ENCODE data around the gene SMIM12.
A peak's percentile ranks its signal among the peaks of the same experiment; 100 is the strongest.

Gene SMIM12, protein sequence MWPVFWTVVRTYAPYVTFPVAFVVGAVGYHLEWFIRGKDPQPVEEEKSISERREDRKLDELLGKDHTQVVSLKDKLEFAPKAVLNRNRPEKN

DNA sequence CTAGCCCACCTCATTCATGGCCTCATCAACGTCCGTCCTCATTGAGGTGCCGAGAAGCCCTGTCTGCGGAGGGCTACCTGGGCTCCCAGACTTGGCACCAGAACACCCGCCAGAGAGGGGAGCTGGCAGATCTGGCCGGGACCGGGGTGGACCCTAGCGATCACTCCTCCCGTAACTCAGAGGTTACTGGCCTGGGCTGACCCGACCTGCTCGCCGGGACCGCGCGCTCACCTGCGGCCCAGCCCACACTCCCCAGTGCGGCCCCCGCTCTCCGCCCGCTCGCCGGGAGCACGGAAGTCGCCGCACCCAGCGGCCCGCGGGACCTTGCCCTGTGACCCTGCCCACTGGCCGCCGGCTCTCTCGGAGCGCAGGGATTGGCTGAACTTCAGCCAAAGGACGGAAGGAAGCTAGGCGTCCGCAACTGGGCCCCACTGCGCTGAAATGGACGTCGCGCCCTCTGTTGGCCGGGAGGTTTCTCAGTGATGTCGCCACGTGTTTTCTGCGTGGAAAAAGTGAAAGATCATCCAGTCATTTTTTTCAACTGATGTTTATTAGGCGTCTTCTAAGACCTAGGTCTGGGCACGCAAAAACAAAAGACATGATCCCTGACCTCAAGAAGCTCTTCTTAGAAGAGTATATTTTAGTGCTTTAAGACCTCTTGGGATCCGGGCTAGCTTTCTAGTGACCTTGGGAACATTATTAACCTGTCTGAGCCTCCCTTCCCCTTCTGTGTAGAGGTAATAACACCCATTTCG, at the start of gene SMIM12:
Gene SMIM12, minus strand, starts transcription at position 304 of the 755 bp plus-strand sequence. CDS start 3,772 bp downstream, outside the sequence.
- FAIRE-seq, result peak; percentile 66

- FAIRE-seq, result no peak
Observed at GRCh38 chr1:34908369-34908768, 48.8 kb upstream of the SMIM12 start.

DNA sequence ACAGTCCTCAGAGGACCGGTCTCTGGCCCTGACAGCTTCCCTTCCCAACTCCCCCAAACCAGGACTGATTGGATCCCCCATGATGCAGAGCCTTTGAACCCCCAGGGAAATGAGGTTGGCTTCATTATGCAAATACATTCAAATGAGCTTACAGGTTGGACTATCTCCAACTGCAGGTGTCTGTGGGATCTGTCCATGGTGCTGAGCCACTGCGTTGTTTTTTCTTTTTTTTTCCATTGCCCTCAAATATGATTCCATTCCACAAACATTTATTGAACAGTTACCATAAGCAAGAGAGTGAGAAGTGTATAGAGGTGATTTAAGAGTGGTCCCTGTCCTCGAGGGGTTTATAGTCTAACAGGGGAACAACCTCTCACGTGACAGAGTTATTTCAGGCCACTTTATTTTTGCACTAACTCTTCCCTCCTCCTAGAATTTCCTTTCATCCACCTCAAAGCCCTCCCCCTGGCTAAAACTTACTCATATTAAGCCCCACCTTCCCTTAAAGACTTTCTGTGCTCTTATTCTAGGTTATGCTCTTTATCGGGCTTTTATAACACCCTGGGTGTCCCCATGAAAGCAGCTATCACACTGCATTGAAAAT, 48.0 kb upstream of the SMIM12 start:
- FAIRE-seq, result no peak

- no peak for FAIRE-seq
Observed at GRCh38 chr1:34906756-34907155, 47.2 kb upstream of the SMIM12 start.

- no peak for FAIRE-seq
Observed at GRCh38 chr1:34906222-34906621, 46.7 kb upstream of the SMIM12 start.

DNA sequence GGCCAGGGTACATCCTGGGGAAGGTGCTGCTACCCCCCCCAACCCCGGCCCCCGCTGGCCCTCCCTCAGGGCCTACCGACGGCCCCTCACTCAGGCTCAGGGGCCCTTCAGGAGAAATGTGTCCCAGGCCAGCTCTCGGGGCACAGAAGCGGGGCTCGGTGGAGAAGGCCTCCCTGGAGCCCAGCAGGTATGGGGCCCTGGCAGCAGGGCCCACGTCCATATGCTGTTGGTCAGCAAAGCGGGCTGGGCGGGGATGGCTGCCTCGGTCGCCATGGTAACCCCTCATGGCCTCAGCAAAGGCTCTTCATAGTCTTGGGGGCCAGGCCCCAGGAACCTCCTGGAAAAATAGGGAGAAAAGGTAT, 45.5 kb upstream of the SMIM12 start:
- no peak for FAIRE-seq

DNA sequence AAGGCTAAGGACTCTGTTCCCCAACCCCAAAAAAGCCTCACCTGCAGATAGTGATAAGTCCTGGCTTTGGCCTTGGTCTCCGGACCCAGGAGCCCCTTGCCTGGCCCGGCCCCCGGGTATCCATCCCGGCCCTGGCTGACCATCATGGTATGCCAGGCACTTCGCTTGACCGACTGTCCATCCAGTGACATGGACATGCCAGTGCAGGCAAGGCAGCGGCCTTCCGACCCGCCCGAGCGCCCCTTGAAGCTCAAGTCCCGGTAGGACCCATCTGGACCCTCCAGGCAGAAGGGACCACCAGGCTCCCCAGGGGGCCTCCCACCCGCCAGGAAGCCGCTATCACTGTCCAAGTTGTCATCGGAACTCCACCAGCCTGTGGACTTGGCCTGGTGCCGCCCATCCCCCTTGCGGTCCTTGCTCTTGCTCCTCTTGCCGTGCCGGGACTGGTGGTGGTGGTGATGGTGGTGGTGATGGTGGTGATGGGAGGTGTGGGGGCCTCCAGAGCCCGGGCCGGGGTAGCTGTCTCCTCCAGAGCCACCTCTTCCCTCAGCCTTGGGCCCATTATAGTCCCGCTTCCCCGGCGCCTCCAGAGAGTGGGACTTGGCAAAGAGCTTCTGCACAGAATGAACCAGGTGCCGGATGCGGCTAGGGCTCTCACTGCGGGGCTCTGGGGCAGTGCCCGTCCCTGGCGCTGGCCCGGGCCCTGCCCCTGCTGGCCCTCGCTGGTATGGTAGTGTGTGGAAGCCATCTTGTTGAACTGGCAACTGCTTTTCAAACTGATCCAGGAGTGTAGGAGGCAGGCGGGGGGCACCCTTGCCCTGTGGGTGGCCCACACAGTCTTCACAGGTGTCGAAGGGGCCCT, 44.9 kb upstream of the SMIM12 start:
- FAIRE-seq, result no peak

- no peak for FAIRE-seq
Observed at GRCh38 chr1:34901919-34902318, 42.4 kb upstream of the SMIM12 start.

- FAIRE-seq, result no peak
Observed at GRCh38 chr1:34900775-34901502, 41.4 kb upstream of the SMIM12 start.

GRCh38 chr1:34899906-34900305, 40.4 kb upstream of the SMIM12 start:
- FAIRE-seq, result no peak

DNA sequence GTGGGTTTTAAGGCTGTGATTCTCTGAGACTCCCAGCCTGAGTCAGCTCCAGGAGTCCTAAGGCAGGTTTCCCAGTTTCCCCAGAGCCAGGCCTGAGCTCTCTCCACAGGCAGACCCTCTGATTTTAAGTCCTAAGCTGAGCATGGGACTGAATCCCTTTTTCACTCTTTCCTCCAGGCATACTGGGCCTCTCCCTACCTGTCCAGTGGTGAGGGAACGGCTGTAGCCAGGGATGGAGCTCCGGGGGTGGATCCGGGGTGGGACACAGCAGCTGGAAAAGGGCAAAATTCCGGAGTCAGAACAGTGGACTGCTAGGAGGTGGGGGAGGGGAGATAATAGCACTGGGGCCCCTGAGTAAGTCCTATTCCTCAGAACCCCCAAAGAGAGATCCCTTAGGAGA, 39.9 kb upstream of the SMIM12 start:
- no peak for FAIRE-seq

GRCh38 chr1:34898330-34898761, 38.8 kb upstream of the SMIM12 start:
- no peak for FAIRE-seq

DNA sequence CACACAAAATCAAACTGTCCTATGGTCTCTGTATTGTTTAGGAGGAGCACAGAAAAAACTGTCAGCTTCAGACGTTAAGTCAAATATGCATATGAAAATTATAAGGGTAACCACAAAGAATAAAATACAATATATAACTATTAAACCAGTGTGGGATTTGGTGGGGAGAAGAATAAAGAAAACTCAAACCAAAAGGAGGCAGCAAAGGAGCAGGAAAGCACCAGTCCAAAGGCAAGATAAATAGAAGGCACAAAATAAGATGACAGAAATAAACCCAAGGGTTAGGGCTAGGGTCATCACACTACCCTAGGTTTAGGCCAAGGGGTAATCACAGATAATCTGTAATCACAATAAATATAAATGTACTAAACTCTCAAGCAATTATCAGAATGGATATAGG, 37.1 kb upstream of the SMIM12 start:
- no peak for FAIRE-seq

- FAIRE-seq, result no peak
Observed at GRCh38 chr1:34889705-34890104, 30.2 kb upstream of the SMIM12 start.

DNA sequence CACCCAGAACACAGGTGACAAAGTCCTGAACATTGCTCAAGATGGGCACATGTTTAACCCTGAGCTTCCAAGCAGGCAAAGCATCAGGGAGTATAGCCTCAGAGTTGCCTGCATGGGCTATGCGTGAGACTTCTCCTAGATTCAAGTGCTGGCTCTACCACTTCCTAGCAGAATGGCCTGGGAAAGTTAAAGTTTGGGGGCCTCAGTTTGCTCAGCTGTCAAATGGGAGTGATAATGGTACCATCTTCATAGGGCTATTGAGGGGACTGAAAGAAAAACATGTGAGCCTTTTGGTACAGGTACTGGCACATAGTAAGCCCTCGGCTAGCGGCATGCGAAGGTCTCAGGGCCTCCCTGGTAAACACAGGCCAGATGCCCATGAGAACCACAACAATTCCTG, 28.0 kb upstream of the SMIM12 start:
- FAIRE-seq, result no peak

GRCh38 chr1:34885405-34886247, 26.1 kb upstream of the SMIM12 start:
- no peak for FAIRE-seq

DNA sequence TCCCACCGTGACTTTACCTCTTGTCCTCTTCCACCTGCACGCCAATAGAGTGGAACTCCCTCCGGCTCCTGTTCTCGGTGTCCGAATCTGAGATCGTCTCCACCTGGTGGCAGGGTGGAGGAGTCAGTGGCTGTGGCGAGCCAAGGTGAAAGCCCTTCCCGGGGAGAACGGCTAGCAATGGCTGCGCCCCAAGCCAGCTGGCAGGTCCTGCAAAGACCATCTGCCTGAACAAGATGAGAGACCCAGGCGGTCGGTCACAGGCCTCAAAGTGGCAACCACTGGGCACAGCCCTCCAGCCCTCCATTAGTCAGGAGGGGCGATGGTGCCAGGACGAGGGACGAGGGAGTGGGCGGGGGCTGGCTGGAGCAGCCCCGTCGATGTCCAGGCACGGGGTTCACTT, 25.4 kb upstream of the SMIM12 start:
- no peak for FAIRE-seq

- FAIRE-seq, result no peak
Observed at GRCh38 chr1:34884536-34884935, 25.0 kb upstream of the SMIM12 start.

DNA sequence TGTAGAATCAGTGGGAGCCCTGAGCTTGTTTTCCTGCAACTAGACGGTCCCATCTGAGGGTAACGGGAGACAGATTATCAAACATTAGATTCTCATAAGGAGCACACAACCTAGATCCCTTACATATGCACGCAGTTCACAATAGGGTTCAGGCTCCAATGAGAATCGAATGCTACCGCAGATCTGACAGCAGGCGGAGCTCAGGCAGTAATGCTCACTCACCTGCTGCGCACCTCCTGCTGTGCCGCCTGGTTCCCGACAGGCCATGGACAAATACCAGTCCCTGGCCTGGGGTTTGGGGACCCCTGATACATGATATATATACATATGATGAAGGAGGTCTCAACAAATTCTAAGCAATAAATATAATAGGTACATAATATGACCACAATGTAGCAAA, 19.7 kb upstream of the SMIM12 start:
- FAIRE-seq, result no peak

DNA sequence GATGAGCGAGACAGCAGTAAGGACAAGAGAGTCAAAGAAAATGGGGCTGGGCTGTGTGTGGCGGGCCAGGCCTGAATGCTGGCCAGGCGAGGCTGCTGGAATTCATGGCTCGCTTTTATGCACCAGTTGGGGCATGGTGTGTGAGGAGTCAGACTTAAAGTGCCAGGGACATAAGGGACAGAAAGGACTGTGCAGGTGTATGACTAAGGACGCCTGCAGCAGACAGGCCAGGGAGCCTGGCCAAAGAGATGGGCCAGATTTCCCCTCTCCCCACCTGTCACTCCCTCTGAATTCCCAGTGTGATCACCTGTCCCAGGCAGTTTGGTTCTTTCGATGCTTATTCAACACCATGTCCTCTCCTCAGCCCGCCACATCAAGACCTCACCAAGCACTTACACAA, 16.9 kb upstream of the SMIM12 start:
- no peak for FAIRE-seq

DNA sequence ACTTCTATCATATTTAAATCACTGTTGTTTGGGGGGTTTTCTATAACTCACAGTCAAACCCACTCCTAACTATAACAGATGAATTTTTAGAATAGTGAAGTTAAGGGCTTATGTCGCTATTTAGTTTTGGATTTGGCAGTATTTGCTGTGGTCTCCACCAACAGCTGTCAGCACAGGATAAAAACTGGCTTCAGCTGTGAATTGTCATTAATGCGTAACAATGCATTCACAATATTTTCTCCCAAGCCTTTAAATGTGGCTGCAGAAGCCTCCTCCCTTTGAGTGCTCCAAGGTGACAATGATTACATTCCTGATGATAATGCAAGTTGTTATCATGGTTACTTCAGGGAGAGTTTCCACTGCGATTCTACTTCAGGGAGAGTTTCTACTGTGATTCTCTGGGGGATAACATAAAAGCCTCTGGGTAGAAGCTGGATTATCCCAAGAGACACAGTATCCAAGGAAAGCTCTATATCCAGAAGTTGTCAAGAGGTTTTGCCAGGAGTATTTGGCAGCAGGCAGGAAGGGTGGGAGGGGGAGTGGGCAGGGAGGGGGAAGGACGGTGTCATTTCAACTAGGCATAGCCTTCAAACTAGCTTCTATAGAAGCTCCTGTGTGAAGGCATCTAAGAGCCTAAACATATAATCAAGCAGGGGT, 14.9 kb upstream of the SMIM12 start:
- FAIRE-seq, result no peak
